Eye (tissue), 1 donor: ENCODE data around the gene TSPAN14.

Source experiments
- DNase-seq: peaks from one replicate; pipeline ENCODE4 v3.0.0-alpha.2; 2015

The TSPAN14 gene

DNA sequence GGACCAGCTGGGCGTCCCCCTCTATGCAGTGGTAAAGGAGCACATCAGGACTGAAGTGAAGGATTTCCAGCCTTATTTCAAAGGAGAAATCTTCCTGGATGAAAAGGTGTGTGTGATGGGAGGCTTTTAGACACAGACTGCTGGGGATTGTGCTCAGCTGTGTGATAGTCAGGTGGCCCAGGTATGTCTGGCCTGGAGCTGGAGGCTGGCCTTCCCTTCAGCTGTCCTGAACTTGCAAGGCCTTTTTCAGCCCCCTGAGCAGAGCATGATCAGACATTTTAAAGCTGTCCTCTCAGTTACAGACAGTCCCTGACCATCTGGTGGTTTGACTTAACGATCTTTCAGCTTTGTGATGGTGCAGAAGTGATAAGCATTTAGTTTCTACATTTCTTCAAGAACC is 28.2 kb upstream of the TSPAN14 start:
- no peak for DNase-seq

DNA sequence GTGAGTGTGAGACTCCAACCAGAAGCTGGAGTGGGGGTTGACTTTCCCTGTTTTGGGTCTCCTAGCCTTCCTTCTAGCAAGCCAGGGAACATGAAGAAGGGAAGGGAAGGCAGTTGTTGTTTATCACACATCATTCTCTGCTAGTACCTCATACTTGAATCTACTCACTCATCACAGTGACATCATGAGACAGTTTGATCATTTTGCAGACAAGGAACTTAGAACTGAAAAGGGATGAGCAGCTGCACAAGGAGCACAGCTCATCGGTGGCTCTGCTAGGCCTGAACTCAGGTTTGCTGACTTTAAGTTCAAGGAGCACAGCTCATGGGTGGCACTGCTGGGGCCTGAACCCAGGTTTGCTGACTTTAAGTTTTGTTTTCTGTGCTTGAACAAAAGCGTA is 26.6 kb upstream of the TSPAN14 start:
- DNase-seq, result no peak

DNA sequence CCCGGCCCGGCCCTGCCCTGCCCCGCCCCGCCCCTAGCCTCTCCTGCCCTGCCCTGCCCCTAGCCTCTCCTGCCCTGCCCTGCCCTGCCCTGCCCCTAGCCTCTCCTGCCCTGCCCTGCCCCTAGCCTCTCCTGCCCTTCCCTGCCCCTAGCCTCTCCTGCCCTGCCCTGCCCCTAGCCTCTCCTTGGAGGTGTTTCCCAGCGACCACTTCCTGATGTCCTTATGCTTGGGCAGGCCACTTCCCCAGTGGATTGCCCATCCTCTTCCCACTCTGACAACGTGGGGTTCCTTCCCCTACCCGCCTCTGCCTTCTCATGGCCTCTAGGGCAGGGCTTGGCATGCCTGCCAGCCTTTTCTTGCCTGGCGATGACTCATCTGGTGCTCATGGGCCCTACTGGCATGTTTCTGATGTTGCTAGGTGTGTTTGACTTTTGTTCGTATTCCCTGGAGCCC is 24.6 kb upstream of the TSPAN14 start:
- DNase-seq, result no peak

DNA sequence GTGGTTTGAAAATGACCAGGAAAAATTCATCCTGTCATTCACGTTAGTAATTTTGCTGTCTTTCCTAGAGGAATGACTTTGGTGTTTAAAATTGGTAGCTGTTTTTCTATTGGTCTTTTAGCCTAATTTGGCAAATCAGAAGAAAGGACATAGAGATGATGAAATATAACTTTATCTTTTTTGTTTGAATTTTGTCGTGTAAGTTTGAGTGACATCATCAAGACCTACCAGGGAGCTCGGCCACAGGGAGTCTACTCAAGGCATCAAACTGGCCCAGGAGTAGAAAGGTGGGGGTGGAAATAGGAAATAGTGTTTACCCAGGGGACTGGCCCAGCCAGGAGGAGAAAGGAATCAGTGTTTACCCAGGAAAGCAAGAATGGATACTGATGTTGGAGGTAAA is 21.0 kb upstream of the TSPAN14 start:
- no peak for DNase-seq

DNA sequence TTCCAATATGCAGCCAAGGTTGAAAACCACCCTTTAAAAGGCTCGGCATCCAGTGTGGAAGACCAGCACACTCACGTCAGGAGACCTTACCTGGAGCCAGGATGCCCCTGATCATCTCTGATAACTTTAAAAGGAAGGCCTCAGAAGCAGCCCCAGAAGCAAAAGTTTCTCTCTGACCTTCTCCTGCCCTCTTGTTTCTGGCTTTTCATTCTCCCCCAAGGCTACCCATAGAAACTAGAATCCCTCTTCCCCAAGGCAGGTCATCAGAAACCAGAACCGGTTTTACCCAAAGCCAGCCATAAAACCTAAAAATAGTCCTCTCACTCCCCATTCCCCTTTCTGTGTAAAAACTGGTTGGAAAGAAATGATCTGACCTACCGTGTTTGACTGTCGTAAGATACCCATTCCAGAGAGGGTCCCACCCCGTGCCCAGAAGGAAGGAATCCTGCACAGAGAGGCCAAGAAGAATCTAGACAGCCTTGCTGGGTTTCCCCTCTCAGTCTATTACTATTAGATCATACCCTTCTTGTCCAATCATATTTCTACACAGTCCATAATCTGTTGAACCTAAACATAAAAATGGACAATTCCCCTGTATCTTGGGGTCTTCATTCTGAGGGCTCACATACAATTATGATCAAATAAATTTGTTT is 17.5 kb upstream of the TSPAN14 start:
- DNase-seq, result no peak

DNA sequence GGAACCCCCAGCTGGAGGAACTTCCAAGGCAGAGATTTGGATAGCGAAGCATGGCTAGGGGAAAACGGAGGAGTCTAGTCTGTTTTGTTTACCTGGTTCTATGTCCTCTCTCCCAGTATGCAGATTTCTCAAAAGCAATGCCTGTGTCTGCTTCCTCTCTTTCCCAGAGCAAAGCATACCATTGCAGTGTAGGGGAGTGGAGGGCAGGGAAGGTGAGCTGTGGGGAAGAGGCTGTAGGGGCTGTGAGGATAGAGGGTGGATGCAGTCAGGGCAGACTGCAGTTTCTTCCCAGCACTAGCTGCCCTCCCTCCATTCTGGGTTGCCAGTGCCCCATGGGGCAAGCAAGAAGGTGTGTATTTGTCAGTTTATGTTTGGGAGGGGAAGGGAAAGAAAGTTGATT is 16.9 kb upstream of the TSPAN14 start:
- no peak for DNase-seq

DNA sequence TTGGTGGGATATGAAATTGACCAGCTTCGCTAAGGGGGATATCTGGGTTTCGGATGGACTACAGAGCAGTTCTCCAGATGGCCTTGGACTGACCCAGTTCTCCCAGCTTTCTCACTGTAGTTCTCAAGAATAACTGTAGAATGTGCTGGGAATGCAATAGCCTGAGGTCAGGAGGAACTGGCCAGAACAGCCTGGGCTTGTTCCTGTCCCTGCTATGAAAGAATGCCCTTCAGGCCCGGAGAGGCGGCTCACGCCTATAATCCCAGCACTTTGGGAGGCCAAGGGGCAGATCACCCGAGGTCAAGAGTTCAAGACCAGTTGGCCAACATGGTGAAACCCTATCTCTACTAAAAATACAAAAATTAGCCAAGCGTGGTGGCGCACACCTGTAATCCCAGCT is 12.3 kb upstream of the TSPAN14 start:
- no peak for DNase-seq

DNA sequence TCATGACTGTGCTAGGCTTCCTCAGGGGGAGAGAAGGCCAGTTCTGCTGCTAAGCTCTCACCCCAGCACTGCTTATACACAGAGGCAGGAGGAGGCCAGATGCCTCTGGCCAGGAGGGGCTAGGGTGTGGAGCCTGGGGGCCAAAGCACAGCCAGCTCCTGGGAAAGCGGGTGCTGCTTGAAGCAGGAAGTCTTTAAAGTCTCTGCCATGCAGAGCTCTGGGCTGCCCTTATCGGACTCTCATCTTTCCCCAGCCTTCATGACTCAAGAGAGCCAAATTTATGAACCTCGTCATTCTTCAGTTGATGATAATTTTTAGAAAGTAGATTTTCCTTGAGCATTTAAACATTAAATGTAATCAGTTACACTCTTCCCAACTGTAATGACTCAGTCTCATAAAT is 11.2 kb upstream of the TSPAN14 start:
- no peak for DNase-seq

DNA sequence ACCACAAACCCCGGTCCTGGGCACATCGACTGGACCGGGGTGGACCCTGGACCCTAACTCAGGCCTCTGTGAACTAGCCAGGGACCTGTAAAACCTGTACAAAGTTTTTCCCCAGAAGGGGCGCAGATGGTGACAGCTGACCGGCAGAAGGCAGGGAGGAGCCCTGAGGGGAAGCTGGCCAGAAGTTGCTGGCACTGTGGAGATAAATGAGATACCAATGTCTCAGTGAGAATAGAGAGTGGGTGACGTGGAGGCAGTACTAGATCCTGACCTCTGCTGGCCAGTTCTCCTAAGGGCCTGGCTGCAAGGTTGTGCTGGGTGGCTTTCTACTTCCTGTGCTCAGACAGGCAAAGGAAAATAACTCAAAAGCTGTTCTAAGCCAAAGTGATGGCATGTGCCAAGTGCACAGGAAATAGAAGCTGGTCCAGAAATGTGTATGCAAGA is 10.6 kb upstream of the TSPAN14 start:
- no peak for DNase-seq

DNA sequence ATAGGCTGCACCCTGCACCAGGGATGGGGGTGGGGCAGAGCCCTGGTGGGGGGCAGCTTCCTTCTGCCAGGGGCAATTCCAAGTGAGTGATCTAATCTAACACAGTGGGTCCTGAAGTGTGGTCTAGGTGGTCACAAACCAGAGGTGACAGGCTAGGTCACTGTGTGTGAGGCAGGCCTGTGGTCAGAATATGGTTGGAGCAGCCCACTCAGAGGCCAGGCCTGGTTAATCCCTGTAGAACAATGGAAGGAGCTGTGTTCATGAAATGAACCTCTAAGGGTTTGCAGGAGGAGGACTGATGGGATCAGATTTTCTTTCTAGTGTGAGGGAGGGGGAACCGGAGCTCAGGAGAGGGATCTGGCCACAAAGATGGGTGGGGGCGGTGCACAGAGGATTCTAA is 10.0 kb upstream of the TSPAN14 start:
- no peak for DNase-seq

DNA sequence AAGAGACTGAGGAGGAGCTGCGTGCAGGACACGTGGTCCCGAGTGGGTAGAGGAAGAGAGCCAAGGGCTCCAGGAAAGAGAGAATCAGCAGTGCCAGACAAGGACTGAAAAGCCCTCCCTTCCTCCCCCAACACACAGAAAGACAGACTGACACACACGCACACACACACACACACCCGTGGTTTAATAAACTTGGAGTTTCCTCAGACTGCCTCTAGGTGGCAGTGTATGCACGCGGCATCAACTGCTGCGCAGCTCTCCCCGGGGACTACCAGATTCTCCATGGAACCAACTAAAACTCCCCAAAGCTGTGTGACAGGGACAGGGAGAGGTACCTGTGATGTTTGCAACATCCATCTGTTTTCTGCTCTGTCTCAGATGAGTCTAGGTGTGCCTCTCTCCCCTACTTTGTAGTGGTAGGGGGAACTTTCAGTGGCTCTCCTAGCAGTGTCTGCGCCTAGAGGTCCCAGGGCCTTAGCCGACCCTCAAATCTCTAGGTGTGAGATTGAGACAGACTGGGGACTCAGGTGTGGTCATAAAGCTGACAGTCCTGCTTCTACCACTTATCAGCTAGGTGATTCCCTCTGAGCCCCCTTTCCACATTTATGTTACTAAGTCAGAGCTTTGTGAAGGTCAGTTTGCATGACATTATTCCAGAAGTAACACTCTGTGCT is 9.3 kb upstream of the TSPAN14 start:
- DNase-seq, result peak; percentile 92

DNA sequence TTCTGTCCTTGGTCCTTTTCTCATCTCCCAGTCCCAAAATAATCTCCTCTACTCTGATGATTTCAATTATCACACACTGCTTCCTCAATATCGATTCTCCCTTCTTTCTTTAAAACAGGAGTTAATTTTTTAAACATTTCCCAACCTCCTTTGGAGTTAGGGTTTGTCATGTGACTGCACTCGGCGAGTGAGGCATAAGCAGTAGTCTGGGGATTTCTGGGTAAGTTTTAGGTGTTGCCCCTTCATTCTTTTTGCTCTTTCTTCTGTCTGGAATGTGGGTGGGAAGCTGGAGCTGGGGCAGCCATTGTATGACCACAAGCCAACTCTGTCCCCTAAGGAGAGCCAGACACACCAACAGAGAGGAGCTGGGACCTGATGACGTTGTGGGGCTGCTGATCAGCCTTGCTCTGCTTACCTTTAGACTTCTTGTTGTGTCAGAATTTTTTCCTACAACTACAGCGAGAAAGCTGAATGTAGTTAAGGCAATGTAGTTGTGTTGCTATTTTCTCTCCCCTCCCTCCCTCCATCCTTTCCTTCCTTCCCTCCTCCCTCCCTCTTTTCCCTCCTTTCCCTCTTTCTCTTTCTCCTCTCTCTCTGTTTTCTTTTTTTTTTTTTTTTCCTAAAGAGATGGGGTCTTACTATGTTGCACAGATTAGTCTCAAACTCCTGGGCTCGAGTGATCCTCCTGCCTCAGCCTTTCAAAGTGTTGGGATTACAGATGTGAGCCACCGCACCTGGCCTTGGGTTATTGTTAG is 6.5 kb upstream of the TSPAN14 start:
- no peak for DNase-seq

DNA sequence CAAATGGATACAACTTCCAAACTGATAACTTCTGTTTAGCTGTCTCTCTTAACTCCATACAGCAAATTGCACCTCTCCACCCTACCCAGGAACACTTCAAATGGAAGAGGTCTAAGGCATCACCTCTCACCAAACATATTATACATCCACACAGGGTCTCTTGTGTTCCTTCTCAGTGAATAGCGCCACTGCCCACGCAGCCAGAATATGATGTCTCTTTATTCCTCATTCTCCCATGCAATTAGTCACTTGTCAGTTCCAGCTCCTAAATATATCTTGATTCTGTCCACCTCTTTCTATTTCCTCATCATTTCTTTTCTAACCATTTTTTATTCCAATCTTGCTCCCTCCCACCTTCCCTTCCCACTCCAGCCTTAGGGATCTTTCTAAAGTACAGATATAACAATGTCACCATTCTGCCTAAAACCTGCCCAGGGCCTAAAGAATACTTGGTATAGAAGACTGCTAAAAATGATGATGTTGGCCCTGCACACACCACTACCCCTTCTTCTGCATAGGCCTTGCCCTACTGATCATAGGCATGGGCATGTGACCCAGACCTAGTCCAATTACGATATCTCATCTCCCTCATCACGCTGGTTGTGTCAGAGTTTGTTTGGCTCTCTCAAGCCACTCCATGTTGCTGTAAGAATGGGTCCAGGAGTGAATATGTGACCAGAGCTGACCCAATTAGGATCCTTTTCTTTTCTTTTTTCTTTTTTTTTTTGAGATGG is 5.7 kb upstream of the TSPAN14 start:
- no peak for DNase-seq

DNA sequence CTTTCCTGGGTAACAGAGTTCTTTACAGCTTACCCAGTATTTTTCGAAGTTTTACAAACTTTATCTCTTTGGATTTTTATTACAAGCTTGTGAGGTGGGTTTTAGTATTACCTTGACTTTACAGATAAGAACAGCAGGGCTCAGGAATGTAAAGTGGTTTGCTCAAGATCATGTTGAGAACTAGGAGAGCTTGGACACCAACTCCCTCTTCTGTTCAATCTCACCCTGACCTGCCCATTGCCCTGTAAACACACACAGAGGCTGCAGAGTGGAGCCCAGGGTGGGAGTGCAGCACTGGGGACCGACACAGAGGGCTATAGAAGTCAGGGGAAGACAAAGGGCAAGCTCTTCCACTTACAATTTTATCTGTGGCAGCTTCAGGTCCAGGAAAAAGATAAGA is 4.6 kb upstream of the TSPAN14 start:
- DNase-seq, result no peak

DNA sequence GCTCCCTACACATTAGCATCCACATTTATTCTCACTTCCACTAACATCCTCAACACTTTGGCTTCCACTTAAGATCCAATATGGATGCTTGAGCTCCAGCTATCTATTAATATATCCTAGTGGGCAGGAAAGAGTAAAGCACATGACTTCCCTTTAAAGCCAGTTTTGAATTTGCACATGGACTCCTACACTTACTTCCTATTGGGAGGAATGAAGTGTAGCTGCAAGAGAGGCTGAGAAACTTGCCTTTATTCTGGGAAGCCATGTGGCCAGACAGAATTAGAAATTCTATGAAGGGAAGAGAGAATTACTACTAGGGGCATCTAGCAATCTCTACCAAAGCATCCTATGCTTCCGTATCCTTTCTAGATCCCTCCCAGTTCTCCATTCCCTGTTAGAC is 3.0 kb upstream of the TSPAN14 start:
- DNase-seq, result no peak

DNA sequence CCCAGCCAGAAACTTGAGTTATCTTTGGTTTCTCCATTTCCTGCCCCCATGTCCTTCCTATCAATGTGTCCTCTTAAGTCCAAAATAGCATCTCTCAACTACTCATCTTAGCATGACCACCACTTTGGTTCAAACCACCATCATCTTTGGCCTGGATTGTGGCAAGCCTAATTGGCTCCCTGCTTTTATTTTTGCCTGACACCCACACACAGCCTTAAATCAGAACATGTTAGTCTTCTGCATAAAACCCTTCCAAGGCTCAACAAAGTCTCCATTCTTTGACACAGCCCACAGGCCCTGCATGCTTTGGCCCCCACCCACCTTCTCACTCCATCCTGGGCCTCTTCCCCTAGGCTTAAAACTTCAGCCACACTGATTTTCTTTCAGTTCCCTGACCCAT is 2.0 kb upstream of the TSPAN14 start:
- DNase-seq, result no peak

DNA sequence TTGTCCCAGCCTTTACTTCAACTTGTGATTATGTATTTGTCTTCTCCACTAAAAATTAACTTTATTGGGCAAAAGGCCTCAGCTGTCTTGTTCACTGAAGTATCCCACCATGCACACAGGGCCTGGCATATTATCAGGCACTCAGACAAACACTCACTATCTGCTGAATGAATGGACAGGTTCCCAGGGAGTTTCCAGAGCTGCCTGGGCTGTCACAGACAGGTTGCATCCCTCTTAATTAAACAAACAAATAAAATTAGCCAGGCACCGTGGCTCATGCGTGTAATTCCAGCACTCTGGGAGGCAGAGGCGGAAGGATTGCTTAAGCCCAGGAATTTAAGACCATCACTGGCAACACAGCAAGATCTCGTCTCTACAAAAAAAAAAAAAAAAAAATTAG is 1.5 kb upstream of the TSPAN14 start:
- DNase-seq, result no peak

DNA sequence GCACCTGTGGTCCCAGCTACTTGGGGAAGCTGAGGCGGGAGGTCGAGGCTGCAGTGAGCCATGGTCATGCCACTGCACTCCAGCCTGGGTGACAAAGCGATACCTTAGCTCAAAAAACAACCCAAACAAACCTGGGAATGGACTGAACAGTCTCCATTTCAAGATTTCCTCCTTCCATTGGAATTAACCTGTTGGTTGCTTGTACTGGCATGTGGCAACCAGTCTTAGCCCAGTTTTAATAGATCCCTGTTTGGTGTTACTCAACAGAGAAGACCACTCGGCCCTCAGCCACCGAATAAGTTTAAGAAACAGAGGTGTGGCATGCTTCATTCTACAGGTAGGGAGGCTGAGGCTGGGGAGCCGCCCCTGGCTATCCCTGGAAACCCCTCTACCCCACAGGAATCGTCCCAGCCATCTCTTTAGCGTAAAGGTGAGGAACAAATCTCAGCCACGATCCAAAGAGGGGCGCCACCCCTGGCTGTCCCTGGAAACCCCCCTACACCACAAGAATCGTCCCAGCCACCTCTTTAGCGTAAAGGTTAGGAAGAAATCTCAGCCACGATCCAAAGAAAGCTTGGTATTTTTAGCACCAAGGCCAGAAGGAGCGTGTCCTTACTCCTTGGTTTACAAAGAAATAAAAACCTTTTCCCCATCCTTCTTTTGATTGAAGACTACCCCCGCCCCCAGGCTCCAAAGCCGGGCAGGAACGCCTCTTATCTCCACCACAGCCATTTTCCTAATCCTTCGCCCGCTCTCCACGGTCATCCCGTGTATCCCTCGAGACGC is 861 bp upstream of the TSPAN14 start:
- DNase-seq, result peak; percentile 88

DNA sequence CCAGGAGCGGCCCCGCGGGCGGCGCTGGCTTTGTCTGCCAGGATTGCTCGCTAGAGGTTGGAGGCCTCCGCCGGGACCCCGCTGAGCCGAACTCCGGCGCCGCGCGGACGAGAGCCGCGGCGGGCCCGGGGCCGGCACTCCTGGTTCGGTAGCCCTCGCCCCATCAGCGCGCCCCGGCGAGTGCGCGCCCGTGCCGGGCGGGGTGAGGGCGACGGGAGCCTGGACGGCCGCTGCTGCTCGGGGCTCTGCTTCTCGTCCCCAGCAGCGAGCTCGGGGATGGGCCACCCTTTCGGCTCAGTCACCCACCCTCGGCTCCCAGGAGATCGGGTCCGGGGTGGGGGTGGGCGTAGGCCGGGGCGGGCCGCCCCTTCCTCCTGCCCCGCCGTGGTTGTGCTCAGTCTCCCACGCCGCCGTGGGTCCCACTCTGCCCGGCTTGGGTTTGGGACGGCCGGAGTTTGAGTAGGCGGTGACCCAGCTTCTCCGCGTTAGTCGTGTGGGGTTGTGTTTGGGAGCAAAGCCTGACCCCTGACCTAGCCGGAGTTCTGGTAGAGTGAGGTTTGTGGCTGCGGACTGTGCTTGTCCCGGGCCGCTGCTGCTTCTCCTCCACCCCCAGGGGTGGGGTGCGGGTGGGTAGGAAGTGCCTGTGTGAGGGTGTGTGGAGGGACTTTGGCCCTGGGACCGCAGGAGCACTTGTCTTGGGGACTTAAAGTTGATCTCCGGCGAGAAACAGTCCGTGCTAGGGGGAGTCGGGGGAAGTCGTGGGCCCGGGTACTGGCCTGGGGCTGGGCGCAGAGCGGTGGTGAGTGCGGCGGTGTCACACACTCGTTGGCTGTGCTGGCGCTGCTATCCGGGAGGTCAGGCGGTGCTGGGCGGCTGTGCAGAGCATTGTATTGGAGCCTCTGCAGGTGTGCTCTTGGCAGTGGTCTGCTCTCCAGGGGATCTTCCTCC is 677 bp downstream of the TSPAN14 start:
- peak; percentile 73 for DNase-seq

DNA sequence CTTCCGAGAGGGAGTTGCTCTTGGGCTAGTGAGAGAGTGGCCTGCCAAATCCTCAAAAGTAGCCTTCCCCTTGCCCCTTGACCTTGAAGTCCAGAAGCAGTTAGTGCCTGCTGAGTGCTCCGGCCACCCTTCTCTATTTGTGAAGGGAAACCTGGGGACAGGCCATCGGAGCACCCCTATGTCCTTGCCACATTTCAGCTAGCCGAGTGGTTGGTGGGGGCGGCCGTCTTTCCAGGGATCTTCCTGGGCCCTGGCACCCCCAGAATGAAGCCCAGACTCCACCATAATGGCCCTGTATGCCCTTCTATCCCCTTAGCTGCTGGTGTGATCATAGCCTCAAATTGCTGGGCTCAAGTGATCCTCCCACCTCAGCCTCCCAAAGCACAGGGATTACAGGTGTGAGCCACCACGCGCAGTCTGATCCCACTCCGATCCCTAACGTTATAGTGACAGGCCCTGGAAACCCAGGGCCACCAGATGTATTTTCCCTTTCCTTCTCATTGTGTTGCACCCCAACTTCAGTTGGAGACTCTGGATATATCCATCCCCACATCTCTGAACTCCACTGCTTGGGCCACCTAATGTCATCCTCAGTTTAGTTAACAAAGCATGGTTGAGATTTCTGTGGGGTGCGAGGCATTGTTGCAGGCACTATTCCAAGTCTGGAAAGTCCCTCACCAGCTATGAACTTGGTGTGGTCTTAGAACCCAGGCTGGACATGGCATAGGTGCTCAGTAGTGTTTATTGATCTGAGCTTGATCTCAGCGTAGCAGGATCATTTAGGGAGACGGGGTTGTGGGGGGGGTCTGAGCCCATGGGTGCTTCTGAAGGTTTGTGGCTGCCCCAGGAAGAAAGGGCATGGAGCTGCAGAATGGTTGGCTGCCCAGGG is 1.6 kb downstream of the TSPAN14 start:
- DNase-seq, result no peak
